ELR (cell line): ENCODE measurements around the gene CFAP68.
"Not testable (repeated sequence)": the region's sequence is repeated elsewhere in the genome, so short reads cannot be mapped to it uniquely, and the experiment has no call there.

Experiments
- DNase-seq: peaks from one replicate; pipeline ENCODE4 v3.0.0-alpha.2; 2015; ENCODE audit warnings: low read depth

The CFAP68 gene

DNA sequence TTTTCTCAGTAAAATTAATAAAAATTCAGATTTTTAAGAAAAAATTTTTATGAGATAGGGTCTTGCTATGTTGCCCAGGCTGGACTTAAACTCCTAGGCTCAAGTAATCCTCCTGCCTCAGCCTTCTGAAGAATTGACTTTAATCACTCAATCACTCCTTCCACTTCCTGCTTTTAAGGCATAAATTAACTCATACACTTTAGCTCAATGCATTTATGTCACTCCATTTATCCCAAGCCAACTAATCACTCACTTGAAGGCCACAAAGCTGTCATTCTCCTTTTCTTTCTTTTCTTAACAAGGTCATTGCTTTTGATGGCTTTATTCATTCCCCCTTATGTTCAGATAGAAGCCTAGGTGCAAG, 8.8 kb upstream of the CFAP68 start:
- DNase-seq: no peak

GRCh38 chr11:111870886-111871692, 8.3 kb upstream of the CFAP68 start, which contains the start of gene ALG9:
TSS of gene ALG9 (minus strand) at chr11:111871581. CDS start at chr11:111871482, 99 bp downstream.
- DNase-seq: peak; percentile 82

DNA sequence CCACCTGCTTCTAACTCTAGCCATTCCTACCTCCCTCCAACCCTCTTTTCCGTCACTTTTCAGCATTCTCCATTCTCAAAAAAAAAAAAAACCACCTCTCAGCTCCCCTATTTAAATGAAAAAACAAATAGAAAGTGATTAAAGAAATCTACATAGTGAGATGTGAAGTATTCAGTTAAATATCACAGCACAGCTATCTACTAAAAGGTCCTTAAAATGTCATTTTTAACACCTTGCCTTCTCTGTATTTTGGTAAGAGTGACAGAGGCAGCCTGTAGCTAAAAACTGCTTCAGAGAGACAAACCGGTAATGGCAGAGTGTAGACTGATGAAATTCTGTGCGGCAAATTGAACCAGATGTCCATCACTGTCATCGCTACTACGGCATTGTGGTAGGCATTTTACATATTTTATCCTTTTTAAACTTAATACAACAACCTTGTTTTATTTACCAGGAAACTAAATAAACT, 7.6 kb upstream of the CFAP68 start:
- DNase-seq: peak; percentile 12

GRCh38 chr11:111878385-111878848, 924 bp upstream of the CFAP68 start:
- no peak for DNase-seq

- DNase-seq: no peak
Measured at GRCh38 chr11:111879637-111879960, 258 bp downstream of the CFAP68 start.

DNA sequence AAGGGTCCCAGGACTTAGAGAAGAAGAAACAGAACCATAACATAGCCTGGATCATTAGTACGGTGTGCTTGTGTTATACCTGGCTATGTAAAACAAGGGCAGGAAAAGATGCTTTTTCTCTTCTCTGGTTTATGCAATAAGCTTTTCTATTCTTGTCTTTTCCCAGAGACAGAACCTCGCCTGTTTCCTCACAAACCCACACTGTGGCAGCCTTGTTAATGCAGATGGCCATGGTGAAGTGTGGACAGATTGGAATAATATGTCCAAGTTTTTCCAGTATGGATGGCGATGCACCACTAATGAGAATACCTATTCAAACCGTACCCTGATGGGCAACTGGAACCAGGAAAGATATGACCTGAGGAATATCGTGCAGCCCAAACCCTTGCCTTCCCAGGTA, 2.9 kb downstream of the CFAP68 start:
- no peak for DNase-seq

DNA sequence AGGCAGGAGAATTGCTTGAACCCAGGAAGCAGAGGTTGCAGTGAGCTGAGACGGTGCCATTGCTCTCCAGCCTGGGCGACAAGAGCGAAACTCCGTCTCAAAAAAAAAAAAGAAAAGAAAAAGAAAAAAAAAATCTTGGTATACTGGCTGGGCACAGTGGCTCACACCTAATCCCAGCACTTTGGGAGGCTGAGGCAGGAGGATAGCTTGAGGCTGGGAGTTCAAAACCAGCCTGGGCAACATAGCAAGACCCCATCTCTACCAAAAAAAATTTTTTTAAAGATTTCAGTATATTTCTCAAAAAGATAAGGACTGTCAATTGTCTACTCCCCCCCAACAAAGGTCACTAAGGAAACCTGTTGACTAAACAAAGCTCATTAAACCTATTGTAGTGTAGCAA, 5.7 kb downstream of the CFAP68 start:
- DNase-seq: not testable (repeated sequence)

DNA sequence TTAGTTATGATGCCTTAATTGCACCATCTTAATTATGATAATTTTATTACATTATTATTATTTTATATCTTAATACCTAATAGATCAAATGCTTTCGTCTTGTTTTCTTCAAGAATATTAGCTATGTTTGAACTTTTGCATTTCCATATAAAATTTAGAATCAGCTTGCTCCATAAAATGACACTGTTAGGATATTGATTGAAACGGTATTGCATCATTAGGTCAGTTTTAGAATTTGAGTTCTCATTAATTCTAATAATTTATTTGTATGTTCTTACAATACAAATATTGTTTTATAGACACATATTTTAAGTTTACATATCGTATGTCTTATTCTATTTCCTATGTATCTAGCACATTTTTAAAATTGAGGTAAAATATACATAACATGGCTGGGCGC, 6.7 kb downstream of the CFAP68 start:
- DNase-seq: no peak

DNA sequence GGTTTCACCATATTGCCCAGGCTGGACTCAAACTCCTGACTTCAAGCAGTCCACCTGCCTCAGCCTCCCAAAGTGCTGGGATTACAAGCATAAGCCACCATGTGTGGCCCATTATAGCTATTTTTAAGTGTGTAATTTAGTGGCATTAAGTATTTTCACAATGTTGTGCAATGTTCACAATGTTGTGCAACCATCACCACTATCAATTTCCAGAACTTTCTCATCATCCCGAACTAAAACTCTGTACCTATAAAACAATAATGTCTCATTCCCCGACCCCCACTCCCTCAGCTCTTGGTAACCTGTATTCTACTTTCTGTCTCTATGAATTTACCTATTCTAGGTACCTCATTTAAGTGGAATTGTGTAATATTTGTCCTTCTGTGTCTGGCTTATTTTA, 7.5 kb downstream of the CFAP68 start:
- no peak for DNase-seq

GRCh38 chr11:111905411-111905810, 26.1 kb downstream of the CFAP68 start:
- DNase-seq: no peak

- DNase-seq: no peak
Measured at GRCh38 chr11:111906680-111907079, 27.3 kb downstream of the CFAP68 start.

GRCh38 chr11:111908639-111909305, 29.4 kb downstream of the CFAP68 start:
- DNase-seq: no peak

- no peak for DNase-seq
Measured at GRCh38 chr11:111909378-111909777, 30.0 kb downstream of the CFAP68 start.

DNA sequence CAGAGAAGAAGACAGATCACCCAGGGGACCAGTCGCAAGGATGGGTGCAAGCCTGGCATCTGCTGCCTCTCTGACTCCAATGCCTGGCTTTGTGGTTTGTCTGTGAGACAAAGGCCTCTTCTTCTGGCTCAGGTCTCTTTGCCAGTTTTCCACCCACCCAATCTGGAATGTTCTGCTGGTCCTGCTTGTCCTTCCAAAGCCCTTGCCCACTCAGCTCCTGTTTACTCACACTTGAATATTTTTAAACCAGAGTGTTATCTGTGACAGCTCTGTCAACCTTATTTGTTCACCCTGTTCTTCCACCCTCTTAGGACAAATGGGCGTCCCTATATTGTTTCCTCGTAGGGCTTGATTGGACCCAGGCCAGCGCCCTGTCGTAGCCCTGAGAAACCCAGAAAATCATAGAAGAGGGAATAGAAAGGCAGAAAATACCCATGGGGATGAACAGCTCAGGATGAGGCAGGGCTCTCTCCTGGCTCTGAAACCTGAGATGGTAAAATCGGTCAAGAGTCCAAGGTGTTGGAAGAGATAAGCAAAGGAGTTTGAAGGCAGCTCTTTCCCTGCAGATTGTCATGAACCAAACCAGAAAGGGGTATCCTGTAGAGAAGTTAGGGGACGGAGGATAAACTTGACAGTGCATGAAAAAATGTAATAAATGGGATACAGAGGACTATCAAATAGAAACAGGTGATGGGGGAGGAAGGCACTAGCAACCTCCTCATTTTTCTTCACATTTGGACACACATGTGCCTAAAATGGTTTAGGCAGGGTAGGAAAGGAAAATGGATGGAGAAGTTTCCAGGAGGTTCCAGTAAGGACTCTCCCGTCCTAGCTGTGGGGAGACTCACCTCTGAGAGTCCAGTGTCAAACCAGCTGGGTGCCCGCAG, 31.6 kb downstream of the CFAP68 start:
- no peak for DNase-seq

DNA sequence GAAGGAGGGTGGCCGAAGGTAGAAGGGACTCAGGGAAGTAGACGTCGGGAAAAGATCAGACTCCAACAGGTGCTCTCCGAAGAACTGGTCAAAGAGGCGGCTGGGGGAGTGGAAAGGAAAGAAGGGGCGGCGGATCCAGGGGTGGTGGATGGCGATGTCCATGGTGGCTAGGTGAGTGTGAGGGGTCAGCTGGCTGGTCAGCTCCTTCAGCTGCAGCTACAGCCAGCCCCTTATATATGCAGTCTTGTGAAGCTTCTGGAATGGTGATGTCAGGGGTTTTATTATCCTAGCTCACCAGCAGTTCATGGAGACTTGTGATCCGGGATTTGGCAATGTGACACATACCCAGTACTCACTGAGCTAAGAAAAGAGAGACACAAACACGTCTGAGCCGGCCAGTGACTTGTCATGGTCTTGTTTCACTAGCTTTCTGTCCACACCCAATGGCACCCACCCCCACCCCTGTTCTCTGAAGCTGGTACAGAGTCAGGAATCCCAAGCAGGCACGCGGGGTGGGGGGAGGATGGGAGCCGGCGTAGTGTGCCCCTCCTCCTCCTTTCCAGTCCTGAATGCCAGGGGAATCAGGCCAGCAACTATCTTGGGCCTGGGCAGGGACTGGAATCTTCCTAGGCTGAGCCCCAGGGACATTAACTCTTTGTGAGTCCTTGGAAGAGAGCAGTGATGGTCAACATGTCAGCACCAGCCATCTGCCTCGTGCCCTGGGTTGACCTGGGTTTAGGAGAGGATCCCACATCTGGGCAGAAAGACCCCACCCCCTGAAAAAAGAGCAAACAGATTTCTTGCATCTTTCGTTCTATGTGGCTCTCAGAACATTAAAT, 32.4 kb downstream of the CFAP68 start, which contains the start of gene CRYAB:
TSS of gene CRYAB (minus strand) at position 208 of the 839 bp plus-strand sequence. CDS start at position 162, 46 bp downstream.
- peak; percentile 40 for DNase-seq

- DNase-seq: no peak
Measured at GRCh38 chr11:111912535-111912934, 33.2 kb downstream of the CFAP68 start, which contains the start of gene HSPB2. TSS of gene HSPB2 (plus strand) at chr11:111912734. CDS start at chr11:111912830, 96 bp downstream.

GRCh38 chr11:111913031-111913861, 33.9 kb downstream of the CFAP68 start:
- no peak for DNase-seq

DNA sequence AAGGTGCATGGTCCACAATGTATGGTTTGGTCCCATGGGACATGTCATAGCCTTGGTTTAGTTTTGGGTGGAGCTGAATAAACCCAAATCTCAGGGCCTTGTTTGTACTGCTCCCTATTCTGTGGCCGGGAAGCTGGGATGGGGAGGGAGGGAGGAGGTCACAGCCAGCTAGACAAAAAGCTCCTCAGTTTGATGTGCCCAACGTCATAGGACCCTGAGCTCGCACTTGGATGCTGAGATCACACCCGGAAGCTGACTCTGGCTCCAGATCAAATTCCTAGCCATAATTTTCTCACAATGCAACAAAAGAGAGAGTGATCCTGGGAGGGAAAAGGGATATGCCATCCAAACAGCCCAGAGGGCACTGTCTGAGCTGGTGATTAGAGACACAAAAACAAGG, 34.7 kb downstream of the CFAP68 start:
- peak; percentile 44 for DNase-seq

DNA sequence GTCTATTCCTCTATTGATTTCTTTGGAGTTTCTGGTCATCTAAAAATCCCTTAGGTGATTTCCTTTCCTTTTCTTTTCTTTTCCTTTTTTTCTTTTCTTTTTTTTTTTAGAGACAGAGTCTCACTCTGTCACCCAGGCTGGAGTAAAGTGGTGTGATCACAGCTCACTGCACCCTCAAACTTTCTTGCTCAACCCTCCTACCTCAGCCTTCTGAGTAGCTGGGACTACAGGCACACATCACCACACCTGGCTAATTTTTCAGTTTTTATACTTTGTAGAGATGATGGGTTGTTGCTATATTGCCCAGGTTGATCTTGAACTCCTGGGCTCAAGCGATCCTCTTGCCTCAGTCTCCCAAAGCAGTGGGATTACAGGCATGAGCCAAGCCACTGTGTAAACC, 37.4 kb downstream of the CFAP68 start:
- no peak for DNase-seq

- DNase-seq: no peak
Measured at GRCh38 chr11:111917312-111917711, 38.0 kb downstream of the CFAP68 start.
